NCI-H345 (cell line): ENCODE results near the gene NAP1L4.
"Not testable (repeated sequence)": the region's sequence is repeated elsewhere in the genome, so short reads cannot be mapped to it uniquely, and the experiment has no call there.

Source experiments
- DNase-seq: peaks from one replicate; lab custom pipeline; 2025; lab: John Stamatoyannopoulos, UW

The NAP1L4 gene

DNA sequence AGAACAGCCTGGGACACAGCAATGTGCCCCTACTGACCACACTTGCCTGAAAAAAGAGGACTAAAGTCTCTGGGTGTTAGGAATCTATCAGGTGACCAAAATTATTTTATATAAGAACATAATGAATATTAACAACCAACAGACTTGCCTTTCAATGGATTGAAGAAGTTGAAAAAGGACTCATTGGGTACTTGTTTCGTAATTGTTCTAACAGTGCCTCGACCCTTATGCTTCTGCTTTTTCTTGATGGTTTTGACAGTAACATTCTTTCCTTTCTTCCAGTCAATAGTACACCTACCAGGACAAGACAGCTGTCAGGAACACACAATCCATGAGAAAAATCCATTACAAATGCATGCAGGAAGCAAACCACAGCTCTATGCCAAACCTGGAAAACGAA lies 33.9 kb downstream of the NAP1L4 start:
- DNase-seq, result no peak

DNA sequence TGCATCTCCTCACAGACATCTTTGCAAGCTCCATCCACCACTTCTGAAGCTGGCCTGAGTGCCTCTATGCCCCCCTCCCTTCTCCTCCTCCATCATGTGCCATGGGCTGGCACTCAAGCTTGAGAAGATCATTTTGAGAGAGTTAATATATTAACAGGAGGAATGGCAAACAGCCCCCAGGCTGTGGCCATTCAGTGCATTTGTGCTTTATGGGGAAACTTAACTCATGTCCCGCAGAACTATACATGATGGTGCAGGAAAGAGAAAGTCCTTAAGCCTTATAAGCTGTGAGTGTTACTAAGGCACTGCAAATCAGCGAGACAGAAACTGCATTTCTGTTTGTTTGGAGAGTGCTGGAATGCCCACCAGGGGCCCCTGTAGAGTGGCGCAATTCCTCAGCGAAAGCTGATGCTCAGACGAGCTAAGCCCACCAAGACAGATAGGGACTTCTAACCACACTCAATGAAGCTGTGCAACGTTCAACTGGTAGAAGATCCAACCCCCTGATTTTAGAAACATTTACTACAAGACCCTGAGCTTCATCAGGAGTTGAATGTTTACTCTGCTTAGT lies 36.1 kb downstream of the NAP1L4 start:
- DNase-seq, result no peak

DNA sequence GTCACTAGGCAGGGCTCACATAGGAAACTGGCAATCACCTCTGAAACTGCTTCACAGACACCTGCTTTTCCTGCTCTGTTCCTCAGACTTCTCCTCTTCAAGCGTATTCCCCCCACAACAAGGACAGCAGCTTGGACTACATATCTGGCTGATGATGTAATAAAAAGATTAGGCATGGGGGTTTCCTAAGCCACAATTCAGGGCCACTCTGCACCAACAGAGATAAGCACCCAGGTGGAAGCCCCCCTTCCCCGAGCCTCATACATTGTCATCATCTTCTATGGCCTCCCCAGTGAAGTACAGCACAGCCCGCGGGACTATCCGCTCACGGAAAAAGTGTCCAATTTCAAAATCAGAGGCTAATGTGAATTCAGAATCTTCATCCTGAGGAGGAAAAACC lies 37.9 kb downstream of the NAP1L4 start:
- DNase-seq, result no peak

DNA sequence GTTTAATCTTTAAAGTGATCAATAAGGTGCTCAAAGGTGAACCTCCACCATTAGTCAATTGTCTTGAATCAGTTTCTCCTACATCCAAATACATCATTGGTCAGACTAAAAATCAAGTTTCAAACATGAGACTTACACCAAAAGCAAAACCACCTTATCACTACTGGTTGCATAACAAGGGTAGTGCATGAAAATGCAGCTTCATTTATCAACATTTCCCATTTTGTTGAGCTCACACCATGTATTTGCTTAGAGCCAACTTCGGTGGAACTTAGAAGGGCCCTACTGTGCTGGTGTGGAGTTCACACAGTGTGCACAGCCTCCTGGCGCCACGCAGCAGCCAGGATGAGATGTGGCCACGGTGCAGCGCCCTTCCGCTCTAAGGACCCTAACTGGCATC lies 39.8 kb downstream of the NAP1L4 start:
- no peak for DNase-seq

DNA sequence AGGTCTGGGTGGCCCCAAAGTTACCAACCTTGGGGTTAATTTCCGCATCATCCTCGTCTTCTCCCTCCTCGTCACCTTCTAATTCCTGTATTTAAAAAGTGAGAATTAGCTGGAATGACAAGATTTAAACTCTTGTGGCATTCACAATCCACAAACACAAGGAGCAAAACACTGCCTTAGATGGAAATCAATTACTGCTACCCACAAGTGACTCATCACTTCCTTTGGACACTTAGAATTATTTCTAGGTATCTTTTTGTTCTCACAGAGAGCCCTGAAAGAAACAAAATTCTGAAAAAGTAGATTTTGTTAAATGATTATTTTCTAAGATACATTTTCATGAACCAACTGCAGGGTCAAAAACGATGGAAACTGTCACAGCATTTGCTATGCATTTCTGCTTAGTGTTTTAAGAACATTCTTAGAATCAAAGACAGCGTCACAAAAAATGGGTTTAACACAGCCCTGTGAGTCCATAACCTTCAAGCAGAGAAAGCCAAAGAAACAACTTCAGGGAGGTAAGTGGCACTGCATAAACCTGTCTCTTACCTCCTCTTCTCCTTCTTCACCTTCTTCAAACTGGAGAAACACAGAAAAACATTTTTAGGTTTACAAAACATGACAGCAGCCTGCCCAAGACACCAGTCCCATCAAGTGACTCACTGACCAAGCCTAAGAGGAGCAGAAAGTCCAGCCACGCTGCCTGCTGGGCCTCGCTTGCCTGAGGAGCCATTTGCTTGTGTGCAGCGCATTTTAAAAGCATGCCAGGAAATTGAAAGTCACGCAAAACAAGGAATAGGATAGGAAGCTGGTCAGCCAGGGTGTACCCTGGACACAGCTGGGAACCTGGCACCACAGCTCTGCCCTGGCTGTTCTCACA lies 40.7 kb downstream of the NAP1L4 start:
- no peak for DNase-seq

DNA sequence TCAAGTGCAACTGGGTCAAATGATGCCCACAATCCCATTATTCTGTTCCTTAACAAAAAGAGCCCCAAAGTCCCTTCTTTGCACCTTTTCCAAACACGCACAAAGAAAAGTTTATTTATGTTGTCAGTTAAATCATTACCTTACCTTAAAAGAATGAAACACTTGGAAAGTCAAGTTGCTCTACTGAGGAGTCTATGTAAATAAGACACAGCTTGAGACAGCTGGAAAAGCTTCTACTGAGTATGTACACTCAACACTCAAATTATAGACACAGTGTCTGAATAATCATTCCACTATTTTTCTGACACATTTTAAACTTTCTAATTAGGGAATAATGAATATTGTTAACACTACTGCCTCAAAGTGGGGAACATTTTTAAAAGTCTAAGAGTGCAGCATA lies 41.3 kb downstream of the NAP1L4 start:
- DNase-seq, result no peak

- DNase-seq, result no peak
These were observed 42.2 kb downstream of the NAP1L4 start for GRCh38 chr11:2949920-2950319.

- no peak for DNase-seq
These were observed 44.4 kb downstream of the NAP1L4 start for GRCh38 chr11:2947744-2948143.

DNA sequence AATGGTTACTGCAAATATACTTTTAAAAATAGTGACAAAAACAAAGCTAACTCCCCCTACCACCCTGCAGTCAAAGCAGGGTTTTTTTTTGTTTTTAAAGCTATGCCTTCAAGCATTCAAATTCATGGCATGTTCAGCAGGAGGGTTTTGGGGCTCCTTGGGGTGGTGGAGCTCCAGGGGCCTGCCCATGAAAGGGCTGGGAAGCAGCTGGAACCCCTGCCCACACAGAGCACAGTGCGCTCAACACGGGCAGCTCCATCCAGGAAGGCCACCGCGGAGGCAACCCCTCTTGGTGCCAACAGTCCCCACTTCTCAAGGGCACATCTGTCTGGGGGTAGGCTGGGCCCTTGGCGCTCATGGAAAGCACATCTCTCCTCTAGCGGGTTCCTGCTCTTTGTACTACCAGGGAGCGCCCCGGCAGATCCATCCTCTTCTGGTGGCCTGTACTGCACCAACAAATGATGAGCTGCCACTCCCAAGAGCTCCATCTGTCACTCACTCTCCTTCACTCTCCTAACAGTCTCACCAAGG lies 46.3 kb downstream of the NAP1L4 start:
- no peak for DNase-seq

DNA sequence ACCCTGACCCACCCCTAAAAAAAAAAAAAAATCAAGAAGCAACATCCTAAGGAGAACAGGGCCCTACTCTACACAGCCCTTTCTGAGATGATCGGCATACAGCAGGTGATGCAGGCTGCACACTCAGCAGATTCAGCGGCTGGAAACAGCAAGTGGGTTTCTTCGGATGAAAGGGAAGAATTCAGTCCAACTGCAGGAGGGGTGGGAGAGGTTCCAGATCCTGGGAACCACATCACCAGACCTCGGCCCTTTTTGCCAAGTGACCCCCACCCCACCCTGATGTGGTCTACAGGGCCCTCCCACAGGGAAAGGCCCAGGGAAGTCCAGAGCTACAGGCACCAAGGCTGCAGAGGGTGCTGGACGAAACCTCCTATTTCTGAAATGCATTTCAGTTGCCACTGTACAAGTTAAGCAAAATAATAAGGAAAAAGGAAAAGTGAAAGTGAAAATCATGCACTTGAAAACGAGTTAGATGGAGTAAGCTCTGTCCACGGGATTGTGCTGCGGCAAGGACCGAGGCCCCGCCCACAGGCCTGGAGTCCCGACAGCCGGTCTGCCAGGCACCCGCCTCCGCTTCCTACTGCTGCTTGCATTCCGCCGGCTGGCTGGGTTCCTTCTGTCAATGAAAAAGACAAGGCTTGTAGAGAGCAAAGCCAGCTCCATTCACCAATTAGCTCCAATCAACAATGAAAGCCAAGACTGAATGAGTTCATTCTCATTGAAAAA lies 46.9 kb downstream of the NAP1L4 start:
- no peak for DNase-seq

GRCh38 chr11:2944530-2944929 lies 47.6 kb downstream of the NAP1L4 start:
- DNase-seq, result no peak

GRCh38 chr11:2943711-2944118 lies 48.4 kb downstream of the NAP1L4 start:
- DNase-seq, result peak; percentile 36

GRCh38 chr11:2942872-2943710 lies 49.0 kb downstream of the NAP1L4 start:
- DNase-seq, result no peak

- no peak for DNase-seq
These were observed 49.7 kb downstream of the NAP1L4 start for GRCh38 chr11:2942447-2942846.

GRCh38 chr11:2940921-2941821 lies 51.0 kb downstream of the NAP1L4 start:
- no peak for DNase-seq

- DNase-seq, result no peak
These were observed 51.8 kb downstream of the NAP1L4 start for GRCh38 chr11:2940147-2940920.

DNA sequence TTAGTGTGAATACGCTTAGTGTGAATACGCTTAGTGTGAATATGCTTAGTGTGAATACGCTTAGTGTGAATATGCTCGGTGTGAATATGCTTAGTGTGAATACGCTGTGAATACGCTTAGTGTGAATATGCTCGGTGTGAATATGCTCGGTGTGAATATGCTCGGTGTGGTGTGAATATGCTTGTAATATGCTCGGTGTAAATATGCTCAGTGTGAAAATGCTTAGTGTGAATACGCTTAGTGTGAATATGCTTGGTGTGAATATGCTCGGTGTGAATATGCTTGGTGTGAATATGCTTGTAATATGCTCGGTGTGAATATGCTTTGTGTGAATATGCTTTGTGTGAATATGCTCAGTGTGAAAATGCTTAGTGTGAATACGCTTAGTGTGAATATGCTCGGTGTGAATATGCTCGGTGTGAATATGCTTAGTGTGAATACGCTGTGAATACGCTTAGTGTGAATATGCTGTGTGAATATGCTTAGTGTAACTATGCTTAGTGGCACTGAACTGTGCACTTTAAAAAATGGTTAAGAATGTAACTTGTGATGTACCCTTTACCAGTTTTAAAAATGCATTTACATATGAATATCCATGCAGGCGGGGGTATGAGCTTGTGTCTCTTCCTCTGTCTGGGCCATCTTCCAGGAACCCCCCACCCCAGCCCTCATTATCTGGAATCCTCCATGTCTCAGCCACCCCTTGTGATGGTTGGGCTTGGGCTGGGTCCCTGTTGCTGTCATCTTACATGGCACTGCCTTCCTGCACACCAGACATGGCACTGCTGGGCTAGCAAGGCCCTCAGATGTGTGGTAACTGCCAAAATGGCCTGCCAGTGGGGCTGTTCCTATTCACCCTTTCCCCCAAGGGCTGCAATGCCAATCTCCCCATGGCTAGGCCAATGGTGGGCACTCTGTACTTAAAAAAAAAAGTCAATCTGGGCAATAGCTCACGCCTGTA lies 53.4 kb downstream of the NAP1L4 start:
- not testable (repeated sequence) for DNase-seq

- not testable (repeated sequence) for DNase-seq
These were observed 54.3 kb downstream of the NAP1L4 start for GRCh38 chr11:2937641-2938457.
